PFSK-1 (cell line): ENCODE measurements around the gene MAP3K10.

ENCODE experiments used
- FOXP2 ChIP-seq: optimal IDR thresholded peaks from 2 replicates; pipeline ENCODE3; 2011; ENCODE audit warnings: borderline replicate concordance, control low read depth, inconsistent platforms; ENCODE audit not compliant: insufficient read depth; ENCODE audit errors: extremely low read length, extremely low read depth
- POLR2AphosphoS5 ChIP-seq: IDR thresholded peaks from 2 replicates; pipeline ENCODE4 v1.6.1; 2012; ENCODE audit warnings: low read depth, mild to moderate bottlenecking, control low read depth, low read length, moderate library complexity
- REST ChIP-seq, 2 experiments: IDR thresholded peaks; 2 replicates each; pipeline versions ENCODE4 v1.6.1 to v1.8.0; 2011 to 2012; ENCODE audit warnings: low read depth in 2 of 2, low read length in 2 of 2, control low read depth in 1 of 2, inconsistent platforms in 1 of 2, mild to moderate bottlenecking in 1 of 2, moderate library complexity in 1 of 2; ENCODE audit not compliant: insufficient read depth in 1 of 2
- SIN3A ChIP-seq: IDR thresholded peaks from 2 replicates; pipeline ENCODE4 v1.6.1; 2012; ENCODE audit warnings: mild to moderate bottlenecking, low read length, moderate library complexity, borderline replicate concordance; ENCODE audit not compliant: insufficient read depth
- TAF1 ChIP-seq: IDR thresholded peaks from 2 replicates; pipeline ENCODE4 v1.6.1; 2012; ENCODE audit warnings: low read length, control low read depth, borderline replicate concordance; ENCODE audit not compliant: insufficient read depth

The MAP3K10 gene

GRCh38 chr19:40159744-40160143 is 31.5 kb upstream of the MAP3K10 start:
- TF ChIP-seq TAF1 (no peak), FOXP2 (no peak), POLR2AphosphoS5 (no peak), SIN3A (no peak), REST (IDR thresholded peaks at IDR 0.05; ENCODE audit: insufficient read depth in 1 of 2, low read depth in 2 of 2, low read length in 2 of 2) (no peak)

- TF ChIP-seq POLR2AphosphoS5 (no peak), TAF1 (no peak), SIN3A (no peak), REST (IDR thresholded peaks at IDR 0.05; ENCODE audit: insufficient read depth in 1 of 2, low read depth in 2 of 2, low read length in 2 of 2) (no peak), FOXP2 (no peak)
Measured at GRCh38 chr19:40162104-40162503, 29.1 kb upstream of the MAP3K10 start.

GRCh38 chr19:40163541-40164129 is 27.6 kb upstream of the MAP3K10 start:
- TF ChIP-seq TAF1, result no peak
- no peak for TF ChIP-seq POLR2AphosphoS5
- no peak for TF ChIP-seq SIN3A
- no peak for TF ChIP-seq REST (IDR thresholded peaks at IDR 0.05; ENCODE audit: insufficient read depth in 1 of 2, low read depth in 2 of 2, low read length in 2 of 2)
- no peak for TF ChIP-seq FOXP2

GRCh38 chr19:40165362-40165937 is 25.8 kb upstream of the MAP3K10 start:
- peak; percentile 44 for TF ChIP-seq FOXP2
- TF ChIP-seq SIN3A, result no peak

GRCh38 chr19:40174092-40174491 is 17.1 kb upstream of the MAP3K10 start:
- TF ChIP-seq REST (IDR thresholded peaks at IDR 0.05; ENCODE audit: insufficient read depth in 1 of 2, low read depth in 2 of 2, low read length in 2 of 2) (no peak), SIN3A (no peak), POLR2AphosphoS5 (no peak), FOXP2 (no peak), TAF1 (no peak)
